Daoy (cell line): Measurements from ENCODE around the gene TSC2. TPM values are rescaled to one million over a fixed set of nuclear protein-coding genes. Genes with fewer than 3 reads are reported as not detected.
"Not testable (repeated sequence)": the region's sequence is repeated elsewhere in the genome, so short reads cannot be mapped to it uniquely, and the experiment has no call there.

Experiments
- DNase-seq: peaks from one replicate; pipeline ENCODE4 v3.0.0-alpha.2; 2015; ENCODE audit warnings: low read depth
- total RNA-seq: library from RNA; depleted of rRNA; stranded (reverse); fragments of >200 nt; shearing (Covaris generic); gene quantifications from 2 replicates; pipeline ENCODE4 v1.2.3, GENCODE V29; 2014

Gene TSC2
- total RNA-seq, 1 experiment from 2014 or later = 31.4 TPM

- DNase-seq = no peak
Observed at GRCh38 chr16:2030036-2030435, 17.7 kb upstream of the TSC2 start.

GRCh38 chr16:2031081-2031577 lies 16.7 kb upstream of the TSC2 start:
- DNase-seq = no peak

DNA sequence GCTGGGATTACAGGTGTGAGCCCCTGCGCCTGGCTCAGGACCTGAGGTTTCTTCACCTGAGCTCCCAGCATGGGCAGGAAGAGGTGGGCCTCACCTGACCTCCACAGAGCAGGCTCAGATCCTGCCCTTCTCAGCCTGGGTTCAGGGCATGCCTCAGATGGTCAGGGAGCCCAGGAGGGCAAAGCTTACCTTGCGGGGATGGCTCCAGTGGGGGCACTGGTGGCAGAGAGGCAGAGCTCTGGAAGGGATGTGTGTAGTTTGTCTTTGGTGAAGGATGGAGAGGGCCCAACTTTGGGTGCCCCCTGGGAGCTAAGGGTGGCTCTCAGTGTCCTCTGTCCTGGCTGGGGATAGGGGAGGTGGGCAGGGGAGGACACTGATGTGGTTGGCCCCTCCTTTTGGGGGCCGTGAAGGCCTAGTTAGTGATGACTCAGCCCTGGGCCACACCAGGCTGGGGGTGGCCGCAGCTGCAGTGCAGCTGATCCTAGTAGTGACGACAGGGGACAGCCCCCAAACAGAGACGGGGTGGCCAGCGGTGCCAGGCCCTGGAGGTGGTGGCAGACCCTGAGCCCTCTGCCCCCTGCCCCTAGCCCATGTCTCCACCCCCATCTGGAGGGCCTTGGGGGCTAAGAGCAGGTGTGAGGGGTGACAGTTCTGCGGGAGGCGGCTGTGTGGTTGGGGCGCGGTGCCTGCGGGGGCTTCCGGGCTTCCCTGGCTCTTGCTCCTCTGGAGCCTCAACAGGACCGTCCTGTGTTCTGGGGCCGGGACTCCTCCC lies 15.3 kb upstream of the TSC2 start:
- peak; percentile 65 for DNase-seq

DNA sequence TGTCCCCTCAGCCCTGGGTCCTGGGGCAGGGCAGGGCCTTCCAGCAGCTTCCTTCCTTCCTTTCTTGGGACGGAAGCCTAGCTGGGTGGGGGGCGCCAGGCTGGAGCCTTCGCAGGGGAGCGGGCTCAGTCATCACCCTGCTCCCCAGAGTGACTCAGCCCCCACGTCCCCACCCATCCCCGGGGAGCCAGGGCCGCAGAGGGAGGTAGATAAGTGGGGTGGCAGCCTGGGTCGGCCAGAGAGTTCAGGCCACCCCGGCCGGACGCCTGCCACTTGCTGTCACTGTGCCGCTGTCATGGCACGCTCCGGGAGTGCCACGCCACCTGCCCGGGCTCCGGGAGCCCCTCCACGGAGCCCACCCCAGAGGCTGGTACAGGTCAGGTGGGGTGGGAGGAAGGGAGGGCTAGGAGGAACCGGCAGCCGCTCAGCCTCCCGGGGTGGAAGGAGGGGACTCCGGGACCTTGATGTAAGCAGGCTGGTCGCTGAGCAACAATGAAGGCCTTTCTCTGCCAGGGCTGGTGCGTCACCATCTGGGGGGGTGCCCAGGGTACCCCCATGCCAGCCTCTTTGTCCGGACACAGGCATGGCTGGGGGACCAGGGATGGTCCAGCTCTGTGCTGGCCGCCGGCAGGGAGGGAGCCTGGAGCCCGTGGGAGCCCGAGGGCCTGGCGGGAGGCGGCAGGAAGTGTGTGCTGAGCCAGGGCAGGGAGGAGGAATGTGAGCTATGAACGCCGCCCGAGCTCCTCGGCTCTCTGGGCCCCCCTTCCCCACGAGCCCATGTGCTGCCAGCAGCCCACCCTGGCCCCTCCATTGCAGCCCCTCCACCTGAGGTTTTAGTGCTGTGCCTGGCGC lies 14.5 kb upstream of the TSC2 start:
- DNase-seq = peak; percentile 83

DNA sequence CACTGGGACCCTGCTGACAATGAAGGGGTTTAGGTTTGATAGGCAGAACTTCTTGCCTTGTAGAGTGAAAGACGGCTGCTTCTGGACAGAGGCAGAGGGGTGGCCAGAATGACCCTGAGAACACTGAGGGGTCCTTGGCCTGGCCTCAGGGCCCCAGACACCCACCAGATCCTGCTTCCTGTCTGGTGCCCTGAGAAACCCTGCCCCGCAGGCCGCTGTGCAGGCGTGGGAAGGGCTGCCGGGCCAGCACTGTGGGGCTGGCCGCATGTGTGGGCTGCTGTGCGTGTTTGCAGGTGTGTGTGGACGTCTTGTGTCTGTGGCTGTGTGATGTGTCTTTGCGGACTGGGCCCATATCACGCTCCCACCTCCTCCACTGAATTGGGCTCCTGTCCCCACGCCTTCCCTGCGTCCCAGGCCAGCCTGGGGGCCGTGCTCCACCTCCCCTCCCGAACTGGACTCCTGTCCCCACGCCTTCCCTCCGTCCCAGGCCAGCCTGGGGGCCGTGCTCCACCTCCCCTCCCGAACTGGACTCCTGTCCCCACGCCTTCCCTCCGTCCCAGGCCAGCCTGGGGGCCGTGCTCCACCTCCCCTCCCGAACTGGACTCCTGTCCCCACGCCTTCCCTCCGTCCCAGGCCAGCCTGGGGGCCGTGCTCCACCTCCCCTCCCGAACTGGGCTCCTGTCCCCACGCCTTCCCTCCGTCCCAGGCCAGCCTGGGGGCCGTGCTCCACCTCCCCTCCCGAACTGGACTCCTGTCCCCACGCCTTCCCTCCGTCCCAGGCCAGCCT lies 13.7 kb upstream of the TSC2 start:
- DNase-seq = not testable (repeated sequence)

DNA sequence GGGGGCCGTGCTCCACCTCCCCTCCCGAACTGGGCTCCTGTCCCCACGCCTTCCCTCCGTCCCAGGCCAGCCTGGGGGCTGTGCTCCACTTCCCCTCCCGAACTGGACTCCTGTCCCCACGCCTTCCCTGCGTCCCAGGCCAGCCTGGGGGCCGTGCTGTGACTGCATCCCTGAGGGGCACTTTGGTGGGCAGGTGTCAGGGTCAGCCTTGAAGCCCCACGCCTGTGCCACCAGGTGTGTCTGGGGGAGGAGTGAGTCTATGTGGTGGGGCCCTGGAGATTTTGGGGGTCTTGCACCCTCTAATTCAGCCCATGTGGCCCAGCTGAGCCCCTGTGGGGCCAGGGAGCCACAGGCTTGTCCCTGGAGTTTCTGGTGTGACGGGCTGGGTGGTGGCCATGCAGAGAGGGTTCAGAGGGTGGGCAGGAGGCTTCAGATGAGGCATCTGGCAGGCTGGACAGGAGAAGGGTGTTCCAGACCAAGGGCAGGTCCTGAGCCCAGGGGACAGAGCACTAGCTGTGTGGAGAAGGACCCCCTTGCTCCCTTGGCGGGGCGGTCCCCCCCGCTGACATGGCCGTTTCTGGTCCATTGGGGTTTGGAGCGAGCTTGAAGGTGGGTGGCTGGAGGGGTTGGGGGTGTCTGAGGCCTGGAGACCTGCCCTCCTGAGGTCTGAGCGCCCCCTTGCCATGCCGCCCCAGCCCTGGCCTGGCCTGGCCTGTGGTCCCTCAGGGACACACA lies 12.9 kb upstream of the TSC2 start:
- DNase-seq = no peak

DNA sequence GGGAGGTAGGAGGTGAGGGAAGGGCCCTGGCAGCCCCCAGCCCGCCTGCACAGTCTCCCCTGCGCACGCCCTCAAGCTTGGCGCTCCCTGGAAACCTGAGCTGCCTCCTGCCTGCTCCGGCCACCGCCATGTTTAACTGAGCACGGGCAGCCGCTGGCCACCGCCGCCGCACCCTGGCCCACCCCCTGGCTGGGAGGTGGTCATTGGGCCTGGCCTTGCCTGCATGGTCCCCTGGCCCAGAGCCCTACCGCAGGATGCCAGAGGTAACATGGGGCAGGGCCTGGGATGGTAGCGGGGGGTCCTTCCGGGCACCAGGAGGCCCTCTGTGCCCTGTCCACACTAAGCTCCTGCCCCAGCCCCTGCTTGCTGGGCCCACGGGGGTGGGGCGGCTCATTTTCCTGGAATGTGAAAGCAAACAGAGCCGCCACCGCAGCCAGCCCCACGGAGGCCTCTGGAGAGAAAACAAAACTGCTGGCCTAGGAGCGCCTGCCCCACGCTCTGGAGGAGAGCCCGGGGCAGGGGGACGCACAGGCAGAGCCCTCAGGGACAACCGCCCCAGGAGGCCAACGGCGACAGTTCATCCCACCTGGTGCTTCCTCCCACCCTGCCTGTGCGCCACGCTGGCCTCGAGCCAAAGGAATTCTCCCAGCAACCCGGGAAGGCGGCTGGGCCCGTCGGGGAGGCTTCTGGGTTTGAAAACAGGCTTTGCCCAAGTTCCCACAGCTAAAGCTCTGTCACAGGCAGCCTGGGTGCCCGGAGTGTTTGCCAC lies 12.2 kb upstream of the TSC2 start:
- peak; percentile 88 for DNase-seq

DNA sequence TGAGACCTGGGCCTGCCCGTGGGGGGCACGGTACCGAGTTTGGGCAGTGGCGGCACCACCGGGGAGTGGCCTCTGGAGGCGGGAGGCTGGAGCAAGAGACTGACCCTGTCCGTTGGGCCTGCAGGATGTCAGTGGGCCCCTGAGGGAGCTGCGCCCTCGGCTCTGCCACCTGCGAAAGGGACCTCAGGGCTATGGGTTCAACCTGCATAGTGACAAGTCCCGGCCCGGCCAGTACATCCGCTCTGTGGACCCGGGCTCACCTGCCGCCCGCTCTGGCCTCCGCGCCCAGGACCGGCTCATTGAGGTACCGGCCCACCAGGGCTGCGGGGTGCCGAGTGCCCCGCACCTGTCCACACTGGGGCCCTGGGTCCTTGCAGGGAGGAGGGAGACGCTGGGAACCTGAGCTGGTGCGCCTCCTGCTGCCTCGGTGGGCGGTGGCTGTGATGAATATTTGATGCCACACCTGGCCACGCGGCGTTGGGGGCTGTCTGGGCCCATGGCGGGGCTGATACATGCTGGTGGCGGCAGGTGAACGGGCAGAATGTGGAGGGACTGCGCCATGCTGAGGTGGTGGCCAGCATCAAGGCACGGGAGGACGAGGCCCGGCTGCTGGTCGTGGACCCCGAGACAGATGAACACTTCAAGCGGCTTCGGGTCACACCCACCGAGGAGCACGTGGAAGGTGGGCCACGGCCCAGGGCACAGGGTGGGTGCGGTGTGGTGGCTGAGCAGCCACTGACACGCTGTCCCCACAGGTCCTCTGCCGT lies 11.4 kb upstream of the TSC2 start:
- no peak for DNase-seq

GRCh38 chr16:2037115-2037514 lies 10.7 kb upstream of the TSC2 start:
- DNase-seq = peak; percentile 2

DNA sequence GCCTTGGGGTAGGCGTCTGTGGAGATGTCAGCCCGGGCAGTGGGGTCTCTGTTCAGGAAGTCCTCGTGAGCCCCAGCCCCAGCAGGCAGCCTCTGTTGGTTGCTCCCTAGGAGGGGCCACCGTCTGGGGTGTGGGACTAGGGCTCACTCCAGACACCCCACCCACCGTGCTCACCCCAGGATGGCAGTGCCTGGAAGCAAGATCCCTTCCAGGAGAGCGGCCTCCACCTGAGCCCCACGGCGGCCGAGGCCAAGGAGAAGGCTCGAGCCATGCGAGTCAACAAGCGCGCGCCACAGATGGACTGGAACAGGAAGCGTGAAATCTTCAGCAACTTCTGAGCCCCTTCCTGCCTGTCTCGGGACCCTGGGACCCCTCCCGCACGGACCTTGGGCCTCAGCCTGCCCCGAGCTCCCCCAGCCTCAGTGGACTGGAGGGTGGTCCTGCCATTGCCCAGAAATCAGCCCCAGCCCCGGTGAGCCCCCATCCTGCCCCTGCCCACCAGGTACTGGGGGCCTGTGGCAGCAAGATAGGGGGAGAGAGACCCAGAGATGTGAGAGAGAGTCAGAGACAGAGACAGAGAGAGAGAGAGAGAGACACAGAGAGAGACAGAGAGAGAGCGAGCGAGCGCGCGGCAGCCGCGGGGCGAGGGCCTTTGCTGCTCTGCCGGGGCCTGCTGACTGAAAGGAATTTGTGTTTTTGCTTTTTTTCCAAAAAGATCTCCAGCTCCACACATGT lies 10.0 kb upstream of the TSC2 start:
- peak; percentile 2 for DNase-seq

- no peak for DNase-seq
Observed at GRCh38 chr16:2038382-2039231, 9.2 kb upstream of the TSC2 start.

DNA sequence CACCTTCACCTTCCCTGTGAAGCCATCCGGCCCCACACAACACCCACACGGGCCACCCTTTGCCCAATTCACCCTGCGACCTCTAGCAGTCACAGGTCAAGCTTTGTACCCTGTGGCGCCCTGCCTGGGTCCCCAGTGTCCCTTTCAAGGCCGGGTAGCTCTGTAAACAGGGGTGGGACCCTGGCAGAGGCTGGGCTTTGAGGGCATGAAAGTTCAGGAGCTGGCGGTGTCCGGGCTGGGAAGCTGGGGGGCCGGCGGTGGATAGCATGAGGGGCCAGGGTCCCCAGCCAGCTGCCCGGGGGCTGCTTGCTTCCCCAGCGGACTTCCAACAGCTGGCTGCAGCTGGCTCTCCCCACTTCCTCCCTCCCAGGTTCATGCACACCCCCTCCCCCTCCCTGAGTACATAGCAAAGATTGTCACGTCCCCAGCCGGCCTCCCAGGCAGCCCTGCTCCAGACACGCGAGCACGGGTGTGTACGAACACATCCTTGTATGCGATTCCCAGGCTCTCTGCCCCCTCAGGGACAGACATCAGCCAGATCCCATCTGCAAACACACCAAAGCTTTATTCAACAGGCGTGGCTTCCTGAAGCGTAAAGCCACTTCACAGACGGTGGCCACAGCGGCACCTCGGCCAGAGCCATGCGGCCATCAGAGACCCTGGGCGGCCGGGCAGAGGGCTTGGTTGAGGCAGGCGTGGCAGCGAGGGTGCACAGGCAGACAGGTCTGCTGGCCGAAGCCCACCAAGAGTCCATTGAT lies 8.3 kb upstream of the TSC2 start:
- peak; percentile 70 for DNase-seq

DNA sequence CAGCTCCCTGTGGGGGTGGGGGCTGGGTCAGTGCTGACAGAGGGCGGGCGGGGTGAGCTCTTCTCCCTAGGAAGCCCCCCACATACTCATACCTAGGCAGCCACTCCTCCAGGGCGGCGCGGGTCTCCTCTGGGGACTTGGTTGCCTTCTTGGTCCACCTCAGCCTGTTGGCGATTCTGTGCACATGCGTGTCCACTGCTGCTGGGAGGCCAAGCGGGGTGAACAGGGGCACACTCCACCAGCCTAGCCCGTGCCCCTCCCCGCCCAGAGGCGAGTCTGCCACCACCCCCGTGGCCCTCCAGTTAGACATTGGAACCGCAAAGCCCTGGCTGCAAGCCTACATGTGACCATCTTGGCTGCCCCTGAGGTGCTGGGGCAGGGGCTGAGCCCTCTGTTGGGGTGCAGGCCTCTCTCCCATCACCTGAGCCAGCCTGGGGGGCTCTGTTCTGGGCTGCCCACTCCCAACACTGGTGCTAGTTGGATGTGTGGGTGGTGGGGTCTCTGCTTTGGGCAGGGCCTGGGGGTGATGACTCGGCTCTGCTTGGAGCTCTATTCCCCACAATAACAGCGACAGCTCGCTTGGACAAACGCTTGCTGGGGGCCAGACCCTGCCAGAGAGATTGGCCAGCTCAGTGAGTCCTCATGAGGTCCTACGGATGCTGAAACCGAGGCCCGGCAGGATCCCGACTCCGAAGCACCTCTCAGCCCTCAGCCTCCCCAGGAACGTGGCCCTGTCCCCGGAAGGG lies 7.6 kb upstream of the TSC2 start:
- DNase-seq = no peak

GRCh38 chr16:2040787-2041522 lies 6.8 kb upstream of the TSC2 start:
- peak; percentile 84 for DNase-seq

- no peak for DNase-seq
Observed at GRCh38 chr16:2042171-2042985, 5.4 kb upstream of the TSC2 start.
